GM10248 (cell line): ENCODE data around the gene RCOR1.

Source experiments
- CTCF ChIA-PET: fragments of 300-600 bp; sonication (Branson Sonifier 250); formaldehyde crosslinking; extraction: SDS; loops from one replicate; lab custom pipeline; 2021; ENCODE audit warnings: antibody characterized with exemption; lab: Yijun Ruan, JAX
- POLR2A ChIA-PET: fragments of 350-650 bp; sonication (Branson Sonifier 250); formaldehyde crosslinking; extraction: SDS; loops from one replicate; lab custom pipeline; 2020; ENCODE audit warnings: antibody characterized with exemption; lab: Yijun Ruan, JAX
- DNase-seq: peaks from one replicate; pipeline ENCODE4 v3.0.0; 2012; ENCODE audit errors: extremely low spot score
- CTCF ChIP-seq: IDR thresholded peaks from 2 replicates; pipeline ENCODE4 v1.5.1; 2012; ENCODE audit warnings: mild to moderate bottlenecking, low read depth; ENCODE audit errors: extremely low read depth, missing control alignments, control extremely low read depth

The RCOR1 gene

GRCh38 chr14:102644523-102644922 is 52.1 kb downstream of the RCOR1 start:
- no peak for TF ChIP-seq CTCF
- ChIA-PET CTCF (interaction anchor here (0.5 to 2.8 kb wide), 4 partner anchors 10 to 50 kb away, joined by 3 to 9 read pairs (median 4); no protein-coding TSS in a partner anchor), POLR2A (no interaction called here)
- DNase-seq: no peak

GRCh38 chr14:102645746-102646440 is 53.4 kb downstream of the RCOR1 start:
- TF ChIP-seq CTCF: no peak
- ChIA-PET CTCF (interaction anchor here (0.9 to 2.8 kb wide), 11 partner anchors 15 to 51 kb away, joined by 3 to 9 read pairs (median 4); no protein-coding TSS in a partner anchor), POLR2A (no interaction called here)
- DNase-seq: no peak

GRCh38 chr14:102646615-102647014 is 54.2 kb downstream of the RCOR1 start:
- ChIA-PET CTCF (interaction anchor here (0.7 to 1.9 kb wide), 10 partner anchors 10 to 52 kb away, joined by 3 to 7 read pairs (median 4); no protein-coding TSS in a partner anchor), POLR2A (no interaction called here)
- no peak for DNase-seq

GRCh38 chr14:102652194-102652593 is 59.7 kb downstream of the RCOR1 start:
- ChIA-PET POLR2A (no interaction called here), CTCF (interaction anchor here (2.0 to 2.9 kb wide), 2 partner anchors 11 to 42 kb away, joined by 7 to 11 read pairs; no protein-coding TSS in a partner anchor)
- TF ChIP-seq CTCF: no peak
- no peak for DNase-seq

More at GRCh38 chr14:102646615-102647014, 54.2 kb downstream of the RCOR1 start:
- TF ChIP-seq CTCF: no peak

- ChIA-PET POLR2A (no interaction called here), CTCF (interaction anchor here (0.9 to 2.9 kb wide), 5 partner anchors 8 to 45 kb away, joined by 3 to 11 read pairs (median 3); no protein-coding TSS in a partner anchor)
- TF ChIP-seq CTCF: no peak
- no peak for DNase-seq
Measured at GRCh38 chr14:102654298-102654697, 61.8 kb downstream of the RCOR1 start.

- CTCF ChIA-PET: interaction anchor here (1.1 to 1.8 kb wide), 5 partner anchors 8 to 26 kb away, joined by 3 to 5 read pairs (median 5); no protein-coding TSS in a partner anchor
- POLR2A ChIA-PET: interaction anchor here (0.7 kb wide), 1 partner anchor 47 kb away, joined by 4 read pairs; no protein-coding TSS in a partner anchor
- TF ChIP-seq CTCF: no peak
- no peak for DNase-seq
Measured at GRCh38 chr14:102655137-102655536, 62.7 kb downstream of the RCOR1 start.
